CD4-positive, alpha-beta T cell treated with Interleukin-6 at 100 ng/mL for 8 hours (primary cell): ENCODE results near the gene STK39.

Experiments
- DNase-seq: peaks from one replicate; pipeline ENCODE4 v3.0.0-alpha.2; 2020; ENCODE audit warnings: mixed read lengths, low spot score

STK39 gene

GRCh38 chr2:167955264-167955906, 292.0 kb downstream of the STK39 start:
- DNase-seq = no peak

- DNase-seq = no peak
These were observed 292.9 kb downstream of the STK39 start for GRCh38 chr2:167954495-167954894.

DNA sequence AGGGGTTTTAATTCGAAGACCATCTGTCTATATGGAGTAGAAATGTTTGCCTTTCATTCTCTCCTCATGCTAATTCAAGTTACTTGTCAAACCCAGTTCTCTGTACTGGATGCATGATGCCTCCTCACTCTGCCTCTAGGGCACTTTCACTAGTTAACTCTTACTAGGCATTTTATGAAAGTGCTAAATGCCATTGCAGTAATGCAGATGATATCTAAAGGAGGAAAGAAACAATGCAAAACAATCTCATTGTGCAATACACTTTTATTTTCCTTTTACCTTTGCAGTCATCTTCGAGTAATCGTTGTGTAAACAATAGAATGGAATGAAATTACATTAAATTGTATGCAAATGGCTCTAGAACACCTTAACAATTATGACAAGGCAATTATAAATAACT, 293.6 kb downstream of the STK39 start:
- DNase-seq = no peak

GRCh38 chr2:167950571-167950970, 296.8 kb downstream of the STK39 start:
- DNase-seq = no peak

- DNase-seq = no peak
These were observed 301.0 kb downstream of the STK39 start for GRCh38 chr2:167946441-167946841.

GRCh38 chr2:167945660-167946368, 301.6 kb downstream of the STK39 start:
- no peak for DNase-seq

DNA sequence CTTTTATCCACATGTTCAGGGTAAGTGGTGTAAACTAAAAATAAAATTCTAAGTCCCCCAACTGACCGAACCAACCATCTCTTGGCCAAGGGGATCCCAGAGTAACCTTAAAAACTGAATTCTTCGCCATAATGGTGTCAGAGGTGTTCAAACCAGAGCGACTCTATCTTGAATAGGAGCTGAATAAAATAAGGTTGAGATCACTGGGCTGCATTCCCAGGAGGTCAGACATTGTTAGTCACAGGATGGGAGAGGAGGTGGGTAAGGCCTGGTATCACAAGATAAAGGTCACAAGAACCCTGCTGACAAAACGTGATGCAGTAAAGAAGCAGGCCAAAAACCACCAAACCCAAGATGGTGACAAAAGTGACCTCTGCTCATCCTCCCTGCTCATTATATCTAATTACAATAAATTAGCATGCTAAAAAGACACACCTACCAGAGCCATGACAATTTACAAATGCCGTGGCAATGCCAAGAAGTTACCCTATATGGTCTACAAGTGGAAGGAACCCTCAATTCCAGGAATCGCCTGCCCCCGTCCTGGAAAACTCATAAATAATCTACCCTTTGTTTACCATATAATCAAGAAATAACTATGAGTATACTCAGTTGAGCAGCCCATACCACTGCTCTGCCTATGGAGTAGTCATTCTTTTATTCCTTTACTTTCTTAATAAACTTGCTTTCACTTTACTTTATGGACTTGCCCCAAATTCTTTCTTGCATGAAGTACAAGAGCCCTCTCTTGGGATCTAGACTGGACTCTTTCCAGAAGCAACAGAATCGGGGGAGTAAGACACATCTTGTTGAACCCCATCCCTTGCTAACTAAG, 302.4 kb downstream of the STK39 start:
- DNase-seq = no peak

DNA sequence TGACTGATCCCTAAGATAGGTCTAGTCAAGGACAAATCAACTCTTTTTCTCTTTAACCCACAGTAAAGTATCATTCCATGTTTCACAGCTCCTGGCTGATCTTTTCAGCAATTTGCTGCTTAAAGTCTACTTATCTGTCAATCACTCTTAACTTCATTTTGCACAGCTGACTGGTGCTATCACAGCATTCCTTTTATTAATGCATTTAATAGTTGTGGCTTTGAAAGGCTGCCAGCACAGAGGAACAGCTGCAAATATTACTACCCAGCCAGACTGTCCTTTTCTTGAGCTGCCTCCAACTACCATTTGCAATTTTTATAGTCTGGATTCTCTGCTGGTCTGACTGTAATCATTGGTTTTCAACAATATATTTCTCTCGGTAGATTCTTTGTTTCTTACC, 303.5 kb downstream of the STK39 start:
- no peak for DNase-seq

GRCh38 chr2:167943368-167943767, 304.0 kb downstream of the STK39 start:
- DNase-seq = no peak

DNA sequence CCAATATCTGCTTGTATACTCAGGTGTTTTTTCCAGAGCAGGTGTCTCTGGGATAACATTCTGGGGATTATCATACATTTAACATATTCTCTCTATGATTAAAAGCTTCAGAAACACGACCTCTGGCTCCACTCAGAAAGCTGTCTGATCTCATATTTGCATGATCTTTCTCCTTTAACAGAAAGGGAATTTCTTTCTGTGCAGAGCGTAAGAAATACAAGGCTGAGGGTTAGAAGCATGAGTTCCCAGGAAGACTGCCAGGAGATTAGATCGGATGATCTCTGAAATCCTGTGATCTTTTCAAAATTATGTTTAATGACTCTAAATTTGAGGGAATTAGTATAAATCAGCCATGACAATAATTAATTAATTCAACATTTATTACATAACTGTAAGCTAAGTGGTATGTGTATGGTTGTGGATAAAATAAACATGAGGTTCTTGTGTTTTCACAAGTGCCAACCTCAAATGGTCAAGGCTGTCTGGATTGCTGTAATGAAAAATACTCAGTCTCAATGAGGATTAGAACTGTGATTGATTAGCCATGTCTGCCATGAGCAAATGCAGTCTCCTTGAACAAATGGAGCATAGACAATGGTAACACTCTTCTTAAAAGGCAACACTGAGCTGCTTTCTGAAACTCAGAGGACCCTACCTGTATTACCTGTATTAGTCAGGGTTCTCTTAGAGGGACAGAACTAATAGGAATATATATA, 304.9 kb downstream of the STK39 start:
- DNase-seq = no peak

DNA sequence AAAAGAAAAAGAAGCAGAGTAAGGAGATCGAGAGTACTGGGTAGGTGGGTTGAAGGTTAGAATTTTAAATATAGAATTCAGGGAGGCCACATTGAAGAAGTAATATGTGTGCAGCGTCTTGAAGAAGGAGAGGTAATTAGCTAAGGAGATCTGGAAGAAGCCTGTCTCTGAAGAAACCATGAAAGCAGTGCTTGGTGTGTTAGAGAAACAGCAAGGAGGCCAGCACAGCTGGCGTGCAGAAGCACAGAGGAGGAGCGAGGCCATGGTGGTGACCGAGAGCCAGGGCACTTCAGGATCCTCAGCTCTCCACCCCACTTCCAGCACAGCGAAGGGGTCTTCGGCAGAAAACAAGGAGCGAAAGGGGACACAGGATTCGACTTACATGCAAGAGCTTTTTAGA, 305.8 kb downstream of the STK39 start:
- DNase-seq = no peak

DNA sequence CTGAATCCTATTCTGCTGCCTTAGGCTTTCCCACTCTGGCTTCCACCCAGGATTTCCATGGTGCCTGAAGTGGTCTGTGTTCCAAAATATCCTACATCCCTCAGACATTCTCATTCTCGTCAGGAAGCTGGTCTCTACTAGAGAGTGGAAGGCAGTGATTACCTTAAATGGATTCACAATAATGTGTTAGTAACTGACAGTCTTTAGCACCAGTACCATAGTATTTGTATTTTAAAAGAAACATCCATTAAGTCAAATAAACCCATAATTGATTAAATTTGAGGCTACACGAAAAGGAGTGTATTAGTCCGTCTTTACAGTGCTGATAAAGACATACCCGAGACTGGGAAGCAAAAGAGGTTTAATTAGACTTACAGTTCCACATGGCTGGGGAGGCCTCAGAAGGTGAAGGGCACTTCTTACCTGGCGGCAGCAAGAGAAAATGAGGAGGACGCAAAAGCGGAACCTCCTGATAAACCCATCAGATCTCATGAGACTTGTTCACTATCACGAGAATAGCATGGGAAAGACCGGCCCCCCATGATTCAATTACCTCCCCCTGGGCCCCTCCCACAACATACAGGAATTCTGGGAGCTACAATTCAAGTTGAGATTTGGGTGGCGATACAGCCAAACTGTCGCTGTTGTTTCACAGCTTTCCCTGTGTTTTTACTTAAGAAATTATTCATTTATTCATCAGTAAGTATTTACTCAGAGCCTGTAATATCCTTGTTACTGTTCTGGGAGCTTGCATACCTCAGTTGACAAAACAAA, 306.5 kb downstream of the STK39 start:
- no peak for DNase-seq

DNA sequence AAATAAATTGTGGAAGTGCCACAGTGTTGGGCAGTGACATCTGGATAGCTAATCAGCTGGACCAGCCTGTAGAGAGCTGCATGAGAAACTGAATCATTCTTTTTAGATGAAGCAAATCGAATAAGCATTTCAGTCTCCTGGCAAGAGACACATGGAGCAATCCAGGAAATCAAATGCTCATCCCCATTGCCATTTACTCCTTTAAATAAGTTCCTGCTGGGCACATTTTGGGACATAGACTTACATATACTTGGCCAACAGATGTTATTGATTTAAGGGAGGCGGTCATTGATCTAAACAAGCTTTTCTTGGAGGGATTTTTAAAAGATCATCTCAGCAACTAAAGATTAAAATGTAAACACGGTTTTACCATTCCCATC, 307.1 kb downstream of the STK39 start:
- no peak for DNase-seq

DNA sequence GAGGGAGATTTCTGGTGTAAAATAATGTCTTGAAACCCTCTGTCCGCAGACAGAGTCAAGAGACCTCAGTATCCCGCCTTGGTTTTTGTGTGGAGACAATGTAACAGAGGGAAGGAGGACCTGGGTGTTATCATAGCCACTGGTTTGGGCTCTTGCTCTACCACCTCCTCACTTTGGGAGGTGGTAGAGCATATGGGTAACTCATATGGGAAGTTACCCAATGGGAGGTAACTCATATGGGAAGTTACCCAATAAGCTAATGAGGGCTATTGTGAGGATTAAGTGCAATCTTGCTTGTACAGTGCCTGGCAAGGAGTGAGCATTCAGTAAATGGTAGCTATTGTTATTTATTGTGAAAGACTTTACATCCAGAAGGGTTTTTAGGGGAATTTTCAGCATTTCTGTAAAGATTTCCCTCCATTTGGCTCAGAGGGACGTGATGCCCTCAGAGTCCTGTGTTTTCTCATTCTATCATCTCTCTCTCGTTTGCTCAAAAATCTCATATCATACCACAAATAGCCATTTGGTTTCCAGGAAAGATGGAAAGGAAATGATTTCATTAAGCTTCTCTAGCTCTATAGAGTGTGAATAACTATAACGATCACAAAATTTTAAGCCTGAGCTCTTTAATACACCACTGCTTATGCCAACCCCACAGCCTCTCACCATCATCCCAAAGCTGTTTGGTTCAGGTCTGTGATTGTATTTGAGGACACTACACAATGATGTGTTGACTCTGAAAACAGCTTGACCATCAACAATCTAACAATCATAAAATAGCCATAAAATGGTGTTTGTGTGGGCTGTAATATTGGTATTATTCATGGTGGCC, 307.7 kb downstream of the STK39 start:
- no peak for DNase-seq

DNA sequence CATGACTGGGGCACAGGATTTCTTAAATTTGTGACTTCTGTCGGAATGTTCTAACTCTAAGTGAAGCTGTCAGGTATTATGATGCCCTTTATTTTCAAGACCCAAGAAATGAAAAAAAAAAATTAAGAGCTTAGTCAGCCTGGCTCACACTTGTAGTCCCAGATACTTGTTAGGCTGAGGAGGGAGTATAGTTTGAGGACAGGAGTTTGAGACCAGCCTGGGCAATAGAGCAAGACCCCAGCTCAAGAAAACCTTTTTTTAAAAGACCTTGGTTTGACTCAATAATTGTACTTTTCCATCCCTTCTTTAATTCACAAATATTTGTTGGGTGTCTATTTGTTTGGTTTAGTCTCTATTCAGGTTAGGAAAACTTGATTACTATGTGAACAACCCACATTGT, 310.0 kb downstream of the STK39 start:
- no peak for DNase-seq

DNA sequence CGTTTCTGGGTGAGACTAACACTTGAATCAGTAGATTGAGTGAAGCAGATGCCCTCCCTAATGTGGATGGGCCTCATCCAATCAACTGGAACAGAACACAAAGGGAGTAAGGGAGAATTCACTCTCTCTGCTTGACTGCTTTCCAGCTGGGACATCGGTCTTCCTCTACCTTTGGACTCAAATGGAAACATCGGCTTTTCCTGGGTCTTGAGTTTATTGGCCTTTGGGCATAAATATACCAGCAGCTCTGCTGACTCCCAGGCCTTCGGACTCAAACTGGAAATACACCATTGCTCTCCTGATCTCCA, 311.6 kb downstream of the STK39 start:
- no peak for DNase-seq

DNA sequence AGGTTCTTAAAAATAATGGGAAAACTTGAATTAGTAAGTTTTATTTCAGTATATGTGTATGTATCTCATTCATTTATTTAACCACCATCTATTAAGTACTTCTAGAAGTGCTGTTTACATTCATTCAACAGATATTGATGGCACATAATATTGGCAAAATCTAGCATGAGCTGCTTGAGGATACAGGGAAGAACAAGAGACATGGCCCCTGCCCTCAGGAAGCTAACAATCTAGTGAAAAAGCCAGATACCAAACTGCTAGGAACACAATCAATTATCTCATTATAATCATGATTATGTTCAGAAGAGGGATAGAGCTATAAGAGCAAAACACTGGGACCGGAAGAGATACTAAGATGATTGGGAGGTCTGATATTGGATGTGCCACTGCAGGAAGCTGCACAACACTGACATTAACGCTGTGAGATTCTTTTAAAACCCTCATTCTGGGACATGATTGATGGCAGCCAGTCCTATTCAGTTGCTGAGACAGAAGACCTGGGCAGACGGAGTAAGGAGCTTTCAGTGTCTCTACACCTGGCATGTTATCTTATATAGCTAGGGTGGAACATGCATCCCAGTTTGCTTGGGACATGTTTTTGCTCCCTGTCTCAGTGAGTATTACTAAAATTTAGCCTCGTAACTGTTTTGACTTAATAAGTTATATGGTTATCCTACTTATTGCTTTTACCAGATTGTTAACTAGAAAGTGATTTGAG, 314.1 kb downstream of the STK39 start:
- DNase-seq = no peak

DNA sequence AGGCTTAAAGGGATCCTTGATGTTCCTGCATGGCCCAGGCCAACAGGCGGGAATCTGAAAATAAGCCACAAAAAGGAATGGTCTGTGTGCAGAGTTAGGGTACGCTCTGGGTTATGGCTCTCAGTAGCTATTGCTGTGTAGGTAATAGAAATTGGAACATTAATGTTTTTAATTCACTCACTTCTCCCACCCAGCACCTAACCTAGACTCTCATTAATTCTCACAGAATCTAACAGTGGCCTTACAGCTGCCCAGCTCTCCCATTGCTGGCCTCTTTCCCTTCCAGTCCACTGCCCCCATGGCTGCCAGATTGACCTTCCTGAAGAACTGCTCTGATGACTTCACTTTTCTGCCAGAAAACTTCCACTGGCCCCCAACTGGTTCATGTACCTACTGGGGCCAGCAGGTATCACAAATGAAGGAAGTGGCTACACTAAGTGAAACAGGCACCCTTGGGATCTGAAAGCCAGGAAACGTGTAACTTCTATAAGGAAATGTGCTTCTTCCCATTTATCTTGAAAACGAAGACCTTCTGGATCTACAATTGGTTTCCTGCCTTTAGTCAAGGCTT, 315.2 kb downstream of the STK39 start:
- no peak for DNase-seq

DNA sequence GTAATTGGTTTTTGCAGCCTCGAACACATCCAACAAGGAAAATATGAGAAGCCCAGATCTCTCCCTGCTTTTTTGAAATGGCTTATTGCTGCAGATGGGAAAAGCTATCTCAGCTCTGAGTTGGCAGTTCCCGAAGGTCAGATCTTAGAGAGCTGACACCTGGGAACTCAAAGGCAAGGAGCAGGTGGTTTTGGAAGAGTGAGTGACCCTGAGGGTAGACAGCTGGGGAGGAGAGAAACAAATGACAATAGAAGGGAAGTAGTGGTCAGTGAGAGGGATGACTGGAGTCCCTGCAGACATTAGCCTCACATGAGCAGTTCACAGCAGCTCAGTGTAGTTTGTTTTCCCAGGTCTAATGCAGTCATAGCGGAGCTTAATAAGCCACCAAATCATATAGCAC, 317.9 kb downstream of the STK39 start:
- no peak for DNase-seq

DNA sequence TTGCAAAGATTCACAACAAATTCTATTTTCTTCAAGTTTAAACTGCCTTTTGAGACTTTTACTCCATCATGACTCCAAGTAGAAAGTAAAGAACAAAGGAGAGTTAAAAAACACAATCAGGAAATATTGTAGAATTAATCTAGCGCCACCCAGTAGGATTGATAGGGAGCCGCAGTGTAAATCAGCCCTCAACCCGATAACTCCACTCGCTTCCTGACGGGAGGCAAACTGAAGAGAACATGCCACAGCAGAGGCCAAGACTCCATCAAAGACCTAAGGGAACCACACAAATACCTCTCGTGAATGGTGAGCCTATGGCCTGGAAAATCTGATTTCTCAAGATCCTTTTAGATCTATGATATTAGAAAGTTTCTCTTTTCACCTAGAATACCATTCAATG, 319.0 kb downstream of the STK39 start:
- no peak for DNase-seq
